ENCODE measurements around the gene FPR3. TPM values are rescaled to one million over a fixed set of nuclear protein-coding genes. Genes with fewer than 3 reads are reported as not detected.
A peak's percentile ranks its signal among the peaks of the same experiment; 100 is the strongest.

FPR3 gene
- total RNA-seq, 4 donors from 2014 or later = 3.4 to 4.8 TPM; not detected in 2

DNA sequence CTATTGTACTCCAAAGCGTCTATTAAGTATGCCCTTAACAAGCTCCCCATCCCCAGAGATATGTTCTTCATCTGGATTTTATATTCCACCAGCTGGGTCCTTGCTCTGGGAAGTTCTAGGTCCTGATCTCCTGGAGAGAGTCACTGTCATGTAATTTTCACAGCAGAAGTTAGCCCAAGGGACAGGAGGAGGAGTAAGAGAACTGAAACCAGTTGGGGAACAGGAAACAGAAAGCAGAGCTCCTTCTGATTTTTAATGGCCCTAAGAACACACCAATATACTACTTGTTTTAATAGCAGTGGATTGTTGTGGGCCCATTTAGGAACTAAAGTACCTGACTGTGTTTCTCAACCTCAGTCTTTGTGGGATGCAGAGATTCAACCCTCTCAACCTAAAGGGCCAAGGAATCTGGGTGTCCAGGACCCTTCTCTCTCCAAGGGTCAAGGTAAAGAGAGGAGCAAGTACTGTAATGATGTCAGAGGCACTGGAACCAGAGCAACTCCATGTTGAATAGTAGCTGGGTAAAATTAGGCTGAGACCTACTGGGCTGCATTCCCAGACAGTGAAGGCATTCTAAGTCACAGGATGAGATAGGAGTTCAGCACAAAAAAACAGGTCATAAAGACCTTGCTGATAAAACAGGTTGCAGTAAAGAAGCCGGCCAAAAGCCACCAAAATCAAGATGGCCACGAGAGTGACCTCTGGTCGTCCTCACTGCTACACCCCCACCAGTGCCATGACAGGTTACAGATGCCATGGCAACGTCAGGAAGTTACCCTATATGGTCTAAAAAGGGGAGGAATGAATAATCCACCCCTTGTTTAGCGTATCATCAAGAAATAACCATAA, 8.1 kb upstream of the FPR3 start:
- no peak for TF ChIP-seq EP300 (IDR thresholded peaks at IDR 0.05; ENCODE audit: low read depth)
- TF ChIP-seq POLR2AphosphoS5 (IDR thresholded peaks at IDR 0.05) = no peak
- no peak for DNase-seq
- Histone ChIP-seq H3K9me3 (no peaks in the 10 kb centered on the region), H3K27me3 (no peaks in the 10 kb centered on the region), H3K4me3 (no peak overlapping the region), H3K36me3 (no peaks in the 10 kb centered on the region), H3K4me1 (no peaks in the 10 kb centered on the region), H3K27ac (peak overlapping the region in 1 of 4 donors; percentile 3)
- WGBS, 2 donors (ENCODE audit: low coverage in 1 of 2) = 49 to 86% methylated on average over 2 to 6 of the region's 6 CpGs
- in situ Hi-C loops (cut with MboI; ENCODE audit: low pct_ligation_motif_present in 1 of 4, low pct_unique_long_range_greater_than_20kb in 1 of 4, low sequenced_read_pairs in 3 of 4) (loop anchor here in 1 of 4 donors (25.0 kb wide), 1 partner anchor 325 kb away; the partner anchor contains the start of gene SIGLEC8), intact Hi-C loops (cut with DNase I; ENCODE audit: low total_unique reads) (no loop called here)

DNA sequence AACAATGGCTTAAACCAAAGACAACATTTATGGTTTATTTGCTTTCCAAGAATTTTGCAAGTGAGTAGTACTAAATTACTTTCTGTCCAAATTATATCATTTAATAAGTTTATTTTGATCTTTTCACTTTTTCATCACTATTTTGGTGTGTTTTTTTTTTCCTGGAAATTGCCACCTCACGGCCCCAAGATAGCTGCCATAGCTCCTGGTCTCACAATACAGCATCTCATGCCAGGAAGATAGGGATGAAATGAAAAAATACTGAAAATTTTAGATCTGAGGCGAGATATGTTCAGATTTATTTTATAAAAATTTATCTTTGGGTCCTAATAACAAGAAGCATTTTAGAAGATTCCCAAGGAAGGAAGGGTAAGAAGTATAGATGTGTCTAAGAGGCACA, 6.9 kb upstream of the FPR3 start:
- H3K27ac ChIP-seq = no peak overlapping the region
- H3K36me3 ChIP-seq = no peaks in the 10 kb centered on the region
- 34 to 62% methylated on average over 2 of the region's 2 CpGs for WGBS, 2 donors (ENCODE audit: low coverage in 1 of 2)
- in situ Hi-C loops (cut with MboI; ENCODE audit: low pct_ligation_motif_present in 1 of 4, low pct_unique_long_range_greater_than_20kb in 1 of 4, low sequenced_read_pairs in 3 of 4) = loop anchor here in 1 of 4 donors (25.0 kb wide), 1 partner anchor 326 kb away; the partner anchor contains the start of gene SIGLEC8
- H3K4me3 ChIP-seq = no peak overlapping the region
- TF ChIP-seq POLR2AphosphoS5 (IDR thresholded peaks at IDR 0.05) = no peak
- no peak for TF ChIP-seq EP300 (IDR thresholded peaks at IDR 0.05; ENCODE audit: low read depth)
- TF ChIP-seq POLR2A (IDR thresholded peaks at IDR 0.05) = no peak
- TF ChIP-seq, protein P1, sequence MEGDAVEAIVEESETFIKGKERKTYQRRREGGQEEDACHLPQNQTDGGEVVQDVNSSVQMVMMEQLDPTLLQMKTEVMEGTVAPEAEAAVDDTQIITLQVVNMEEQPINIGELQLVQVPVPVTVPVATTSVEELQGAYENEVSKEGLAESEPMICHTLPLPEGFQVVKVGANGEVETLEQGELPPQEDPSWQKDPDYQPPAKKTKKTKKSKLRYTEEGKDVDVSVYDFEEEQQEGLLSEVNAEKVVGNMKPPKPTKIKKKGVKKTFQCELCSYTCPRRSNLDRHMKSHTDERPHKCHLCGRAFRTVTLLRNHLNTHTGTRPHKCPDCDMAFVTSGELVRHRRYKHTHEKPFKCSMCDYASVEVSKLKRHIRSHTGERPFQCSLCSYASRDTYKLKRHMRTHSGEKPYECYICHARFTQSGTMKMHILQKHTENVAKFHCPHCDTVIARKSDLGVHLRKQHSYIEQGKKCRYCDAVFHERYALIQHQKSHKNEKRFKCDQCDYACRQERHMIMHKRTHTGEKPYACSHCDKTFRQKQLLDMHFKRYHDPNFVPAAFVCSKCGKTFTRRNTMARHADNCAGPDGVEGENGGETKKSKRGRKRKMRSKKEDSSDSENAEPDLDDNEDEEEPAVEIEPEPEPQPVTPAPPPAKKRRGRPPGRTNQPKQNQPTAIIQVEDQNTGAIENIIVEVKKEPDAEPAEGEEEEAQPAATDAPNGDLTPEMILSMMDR (IDR thresholded peaks at IDR 0.05) = no peak
- H3K9me3 ChIP-seq = no peaks in the 10 kb centered on the region
- no peaks in the 10 kb centered on the region for H3K27me3 ChIP-seq
- intact Hi-C loops (cut with DNase I; ENCODE audit: low total_unique reads) = no loop called here
- H3K4me1 ChIP-seq = no peaks in the 10 kb centered on the region
- no peak for DNase-seq

DNA sequence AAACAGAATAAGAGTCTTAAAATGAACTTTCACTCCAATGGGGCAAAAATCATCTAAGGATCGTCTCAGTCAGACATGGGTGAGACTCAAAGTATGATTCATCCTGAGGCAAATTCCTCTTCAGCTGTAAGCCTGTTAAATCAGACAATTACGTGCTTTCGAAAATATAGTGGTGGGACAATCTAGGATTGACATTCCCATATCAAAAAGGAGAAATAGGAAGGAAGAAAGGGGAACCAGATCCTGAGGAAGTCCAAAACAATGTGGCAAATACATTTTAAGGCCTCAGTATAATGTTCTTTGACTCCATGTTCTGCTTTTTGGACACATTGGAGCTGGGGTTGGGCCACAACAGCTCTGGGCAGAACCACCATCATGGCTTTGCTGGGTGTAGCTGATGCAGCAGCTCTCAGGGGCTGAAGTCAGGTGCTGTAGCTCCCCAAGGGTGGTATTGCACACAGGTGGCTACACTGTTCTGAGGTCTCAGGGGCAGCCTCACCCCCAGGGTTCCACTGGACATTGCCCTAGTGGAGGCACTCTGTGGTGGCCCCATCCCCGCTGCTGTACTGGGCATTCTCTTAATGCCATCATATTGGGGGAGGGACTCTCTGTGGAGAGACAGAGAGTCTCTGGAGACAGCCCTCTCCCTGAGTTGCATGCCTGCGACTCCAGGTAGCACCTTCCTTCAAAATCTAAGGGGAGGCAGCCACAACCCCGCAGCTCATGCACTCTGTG, 5.7 kb upstream of the FPR3 start:
- TF ChIP-seq POLR2A (IDR thresholded peaks at IDR 0.05) (no peak), POLR2AphosphoS5 (IDR thresholded peaks at IDR 0.05) (no peak), EP300 (IDR thresholded peaks at IDR 0.05; ENCODE audit: low read depth) (no peak)
- TF ChIP-seq, protein P1 (IDR thresholded peaks at IDR 0.05) = no peak
- intact Hi-C loops (cut with DNase I; ENCODE audit: low total_unique reads) = no loop called here
- H3K36me3 ChIP-seq = no peaks in the 10 kb centered on the region
- no peak for DNase-seq
- no peaks in the 10 kb centered on the region for H3K4me1 ChIP-seq
- 86 to 87% methylated on average over 3 to 6 of the region's 6 CpGs for WGBS, 2 donors (ENCODE audit: low coverage in 1 of 2)
- H3K27ac ChIP-seq = peak overlapping the region in 1 of 4 donors; percentile 0
- no peaks in the 10 kb centered on the region for H3K9me3 ChIP-seq
- in situ Hi-C loops (cut with MboI; ENCODE audit: low pct_ligation_motif_present in 1 of 4, low pct_unique_long_range_greater_than_20kb in 1 of 4, low sequenced_read_pairs in 3 of 4) = loop anchor here in 1 of 4 donors (25.0 kb wide), 1 partner anchor 327 kb away; the partner anchor contains the start of gene SIGLEC8
- no peak overlapping the region for H3K4me3 ChIP-seq
- H3K27me3 ChIP-seq = no peaks in the 10 kb centered on the region

DNA sequence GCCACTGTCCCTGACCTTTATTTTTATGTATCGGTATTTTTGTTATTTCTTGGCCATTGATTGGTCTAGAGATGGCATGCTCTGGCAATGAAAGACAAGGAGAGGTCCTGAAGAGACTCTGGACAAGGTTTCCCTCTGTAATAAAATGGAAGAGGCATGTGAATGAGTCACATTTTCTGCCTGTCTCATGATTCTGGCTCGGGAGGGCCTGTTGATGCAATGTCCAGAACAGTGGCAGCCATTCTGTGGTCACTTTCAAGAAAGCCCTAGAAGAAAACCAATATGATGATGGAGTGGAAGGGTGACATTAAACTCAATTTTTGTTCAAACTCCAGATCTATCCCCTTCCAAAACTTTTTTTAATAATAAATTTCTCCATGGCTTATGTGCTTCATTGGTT, 2.0 kb upstream of the FPR3 start:
- intact Hi-C loops (cut with DNase I; ENCODE audit: low total_unique reads) = no loop called here
- DNase-seq = no peak
- no peak overlapping the region for H3K27ac ChIP-seq
- no peaks in the 10 kb centered on the region for H3K4me1 ChIP-seq
- no peak for TF ChIP-seq POLR2A (IDR thresholded peaks at IDR 0.05)
- no peak for TF ChIP-seq EP300 (IDR thresholded peaks at IDR 0.05; ENCODE audit: low read depth)
- TF ChIP-seq, protein P1 (IDR thresholded peaks at IDR 0.05) = no peak
- TF ChIP-seq POLR2AphosphoS5 (IDR thresholded peaks at IDR 0.05) = no peak
- H3K9me3 ChIP-seq = no peaks in the 10 kb centered on the region
- in situ Hi-C loops (cut with MboI; ENCODE audit: low pct_ligation_motif_present in 1 of 4, low pct_unique_long_range_greater_than_20kb in 1 of 4, low sequenced_read_pairs in 3 of 4) = loop anchor here in 1 of 4 donors (25.0 kb wide), 1 partner anchor 331 kb away; the partner anchor contains the start of gene SIGLEC8
- H3K36me3 ChIP-seq = no peaks in the 10 kb centered on the region
- H3K27me3 ChIP-seq = no peaks in the 10 kb centered on the region
- WGBS, 2 donors (ENCODE audit: low coverage in 1 of 2) = 58 to 70% methylated on average over 2 of the region's 2 CpGs
- H3K4me3 ChIP-seq = no peak overlapping the region

Data from transverse colon (tissue), 4 donors.